Esophagus muscularis mucosa (tissue), 4 donors: ENCODE results near the gene ZNF283. TPM values are rescaled to one million over a fixed set of nuclear protein-coding genes. Genes with fewer than 3 reads are reported as not detected.

Source experiments
- DNase-seq: peaks from one replicate; pipeline ENCODE4 v3.0.0-alpha.2; 2017; ENCODE audit errors: extremely low spot score
- H3K27ac ChIP-seq, 4 donors: fragments of 200-600 bp; sonication (generic); replicated peaks in 1 of 4; 1 replicate in 3 of 4; 2 replicates in 1 of 4; pipeline ENCODE4 v1.5.1; 2016 to 2019; ENCODE audit warnings: mild to moderate bottlenecking in 1 of 4
- H3K27me3 ChIP-seq, 4 donors: fragments of 200-600 bp; sonication (generic); one replicate each; pipeline versions ENCODE4 v1.5.1 to v1.6.0; 2016 to 2019
- H3K36me3 ChIP-seq, 4 donors: fragments of 200-600 bp; sonication (generic); one replicate each; pipeline ENCODE4 v1.5.1; 2016 to 2019
- H3K4me1 ChIP-seq, 4 donors: fragments of 200-600 bp; sonication (generic); one replicate each; pipeline ENCODE4 v1.5.1; 2016 to 2019
- H3K4me3 ChIP-seq, 4 donors: fragments of 200-600 bp; sonication (generic); 1 replicate in 2 of 4; 2 replicates in 2 of 4; pipeline ENCODE4 v1.5.1; 2016 to 2019; ENCODE audit warnings: mild to moderate bottlenecking in 4 of 4, moderate library complexity in 1 of 4
- H3K9me3 ChIP-seq, 4 donors: fragments of 200-600 bp; sonication (generic); 1 replicate in 3 of 4; 2 replicates in 1 of 4; pipeline ENCODE4 v1.5.1; 2016 to 2019
- CTCF ChIP-seq, 3 experiments: fragments of 200-600 bp in 2 of 3; fragments of 450-650 bp in 1 of 3; sonication (generic) in 2 of 3; IDR thresholded peaks; one replicate each; pipeline ENCODE4 v1.5.1; 2017 to 2019; ENCODE audit warnings: antibody characterized with exemption in 3 of 3, mild to moderate bottlenecking in 2 of 3, moderate library complexity in 1 of 3
- EP300 ChIP-seq: sonication (generic); formaldehyde crosslinking; IDR thresholded peaks from one replicate; pipeline ENCODE4 v1.6.1; 2017; ENCODE audit warnings: antibody characterized with exemption
- POLR2A ChIP-seq: fragments of 450-650 bp; IDR thresholded peaks from one replicate; pipeline ENCODE4 v1.6.1; 2017; ENCODE audit warnings: antibody characterized with exemption, moderate library complexity, mild to moderate bottlenecking, low read depth
- POLR2AphosphoS5 ChIP-seq, 2 donors: sonication (generic); formaldehyde crosslinking; IDR thresholded peaks; one replicate each; pipeline ENCODE4 v1.6.1; 2017; ENCODE audit warnings: antibody characterized with exemption in 2 of 2
- WGBS: methylation state at CpG from one replicate; pipeline ENCODE4 v1.1.5; 2018; 5-methylcytosine and 5-hydroxymethylcytosine counted together
- intact Hi-C: fragments of 100-400 bp; cut with DNase I; formaldehyde crosslinking; loops from one replicate; pipeline ENCODE4 v1.15.1; 2023
- total RNA-seq, 4 donors: library from RNA; depleted of rRNA; stranded (reverse); fragments of >200 nt; gene quantifications; one replicate each; pipeline versions ENCODE4 v1.1.0 to v1.2.1, GENCODE V29; 2016

The ZNF283 gene
- total RNA-seq, 4 donors from 2014 or later: 6.4 to 11.5 (median 7.5) TPM

GRCh38 chr19:43806848-43807247, 20.3 kb upstream of the ZNF283 start:
- WGBS: 64% methylated on average over 5 of the region's 5 CpGs
- Histone ChIP-seq H3K4me1 (peaks cover 0 to 11% (median 4%) of the 10 kb centered on the region in 4 donors), H3K27me3 (peaks cover 0 to 15% (median 0%) of the 10 kb centered on the region in 4 donors), H3K4me3 (no peak overlapping the region), H3K27ac (no peak overlapping the region), H3K36me3 (no peaks in the 10 kb centered on the region), H3K9me3 (no peaks in the 10 kb centered on the region)
- intact Hi-C loops: no loop called here
- no peak for TF ChIP-seq CTCF (IDR thresholded peaks at IDR 0.05)
- no peak for TF ChIP-seq POLR2AphosphoS5 (IDR thresholded peaks at IDR 0.05)
- TF ChIP-seq POLR2A: no peak
- TF ChIP-seq EP300: no peak
- DNase-seq: no peak

DNA sequence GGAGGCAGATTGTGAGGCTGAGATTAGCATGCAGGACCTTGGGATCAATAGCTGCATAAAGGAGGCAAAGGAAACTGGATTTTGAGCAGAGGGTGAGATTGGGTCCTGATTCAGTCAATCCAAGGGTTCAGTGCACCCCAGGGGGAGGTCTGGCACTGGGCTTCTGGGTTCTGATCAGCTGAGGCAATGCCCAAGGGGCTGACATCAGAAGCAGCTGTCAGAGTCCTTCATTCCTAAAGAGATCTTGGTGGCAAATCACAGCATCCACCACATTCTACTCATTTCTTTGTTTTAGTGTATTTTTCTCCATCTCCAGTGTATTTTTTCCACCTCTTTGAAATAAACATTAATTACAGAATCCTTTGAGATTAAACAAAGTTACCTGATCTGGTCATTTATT, 19.5 kb upstream of the ZNF283 start:
- Histone ChIP-seq H3K4me3 (no peak overlapping the region), H3K36me3 (no peaks in the 10 kb centered on the region), H3K27me3 (peaks cover 0 to 7% (median 0%) of the 10 kb centered on the region in 4 donors), H3K27ac (peak overlapping the region in 1 of 4 donors; percentile 42), H3K4me1 (peaks cover 0 to 11% (median 4%) of the 10 kb centered on the region in 4 donors), H3K9me3 (no peaks in the 10 kb centered on the region)
- no peak for TF ChIP-seq CTCF (IDR thresholded peaks at IDR 0.05)
- TF ChIP-seq POLR2AphosphoS5 (IDR thresholded peaks at IDR 0.05): no peak
- TF ChIP-seq EP300: no peak
- TF ChIP-seq POLR2A: no peak
- DNase-seq: no peak
- intact Hi-C loops: no loop called here

GRCh38 chr19:43809762-43810696, 17.1 kb upstream of the ZNF283 start:
- DNase-seq: no peak
- Histone ChIP-seq H3K27me3 (peaks cover 0 to 4% (median 0%) of the 10 kb centered on the region in 4 donors), H3K36me3 (no peaks in the 10 kb centered on the region), H3K4me1 (peaks cover 0 to 11% (median 4%) of the 10 kb centered on the region in 4 donors), H3K9me3 (no peaks in the 10 kb centered on the region), H3K4me3 (no peak overlapping the region), H3K27ac (no peak overlapping the region)
- TF ChIP-seq CTCF (IDR thresholded peaks at IDR 0.05): peak; percentile 27 to 53 (median 45)
- no peak for TF ChIP-seq POLR2A
- intact Hi-C loops: no loop called here
- WGBS: 42% methylated on average over 8 of the region's 8 CpGs

- Histone ChIP-seq H3K4me3 (no peak overlapping the region), H3K4me1 (peaks cover 0 to 11% (median 4%) of the 10 kb centered on the region in 4 donors), H3K27ac (no peak overlapping the region), H3K36me3 (no peaks in the 10 kb centered on the region), H3K9me3 (no peaks in the 10 kb centered on the region), H3K27me3 (peaks cover 0 to 4% (median 0%) of the 10 kb centered on the region in 4 donors)
- no peak for DNase-seq
- TF ChIP-seq POLR2A: no peak
- TF ChIP-seq EP300: no peak
- no peak for TF ChIP-seq CTCF (IDR thresholded peaks at IDR 0.05)
- TF ChIP-seq POLR2AphosphoS5 (IDR thresholded peaks at IDR 0.05): no peak
- intact Hi-C loops: no loop called here
- 40% methylated on average over 1 of the region's 1 CpG for WGBS
These were observed 15.3 kb upstream of the ZNF283 start for GRCh38 chr19:43811837-43812236.
